Fibroblast of the aortic adventitia (primary cell): Measurements from ENCODE around the gene KCTD15. TPM values are rescaled to one million over a fixed set of nuclear protein-coding genes. Genes with fewer than 3 reads are reported as not detected.

Source experiments
- DNase-seq: peaks from one replicate; pipeline ENCODE4 v3.0.0-alpha.2; 2010; ENCODE audit warnings: low read depth
- H3K4me3 ChIP-seq: 2 replicates; pipeline ENCODE4 v1.5.1; 2011; ENCODE audit warnings: low read depth, mild to moderate bottlenecking, control low read depth, low read length, moderate library complexity
- total RNA-seq: library from RNA; depleted of rRNA; stranded (reverse); fragments of >200 nt; gene quantifications from 2 replicates; pipeline ENCODE4 v1.2.3, GENCODE V29; 2012; ENCODE audit warnings: low replicate concordance
- TF ChIP-seq, protein P1 (sequence below): IDR thresholded peaks from 2 replicates; pipeline ENCODE4 v1.5.1; 2011; ENCODE audit warnings: mild to moderate bottlenecking, low read length, control low read depth, inconsistent platforms; ENCODE audit not compliant: insufficient read depth

Gene KCTD15, protein sequence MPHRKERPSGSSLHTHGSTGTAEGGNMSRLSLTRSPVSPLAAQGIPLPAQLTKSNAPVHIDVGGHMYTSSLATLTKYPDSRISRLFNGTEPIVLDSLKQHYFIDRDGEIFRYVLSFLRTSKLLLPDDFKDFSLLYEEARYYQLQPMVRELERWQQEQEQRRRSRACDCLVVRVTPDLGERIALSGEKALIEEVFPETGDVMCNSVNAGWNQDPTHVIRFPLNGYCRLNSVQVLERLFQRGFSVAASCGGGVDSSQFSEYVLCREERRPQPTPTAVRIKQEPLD
- 13.3 and 28.9 TPM in 2 replicates for total RNA-seq

DNA sequence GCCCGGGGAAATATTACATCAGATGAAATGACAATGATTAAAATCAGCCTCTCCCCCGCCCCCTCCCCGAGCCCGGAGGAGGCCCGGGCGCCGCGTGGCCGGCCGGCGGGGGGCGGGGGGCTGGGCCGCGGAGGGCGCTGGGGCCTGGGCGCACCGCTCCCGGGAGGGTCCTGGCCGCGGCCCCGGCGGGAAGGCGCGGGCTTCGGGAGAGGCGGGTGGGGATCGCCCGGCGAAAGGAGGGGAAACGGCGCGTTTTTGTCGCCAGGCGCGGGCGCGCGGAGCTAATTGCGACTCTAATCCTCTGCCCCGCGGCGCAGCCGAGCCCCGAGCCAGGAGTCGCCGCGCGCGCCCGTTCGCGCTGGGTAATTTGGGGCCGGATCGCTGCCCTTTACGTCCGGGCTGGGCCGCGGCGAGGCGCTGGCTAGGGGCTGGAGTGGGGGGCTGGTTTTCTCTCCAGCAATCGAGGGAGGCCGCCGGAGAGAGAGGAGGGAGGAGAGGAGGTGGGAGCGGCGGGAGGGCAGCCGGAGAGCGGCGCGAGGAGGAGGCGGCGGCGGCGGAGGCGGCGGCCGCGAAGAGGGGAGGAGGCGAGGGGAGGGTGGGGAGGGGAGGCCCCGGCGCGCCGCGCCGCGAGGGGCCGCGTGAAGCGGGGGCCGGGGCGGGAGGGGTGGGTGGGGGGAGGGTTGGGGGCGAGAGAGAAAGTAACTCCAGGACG lies at the start of gene KCTD15:
KCTD15 (plus strand) TSS at position 707 of the 712 bp plus-strand sequence. CDS start 3,585 bp downstream, outside the sequence.
- peak within 1 kb of the TSS; percentile 75 for H3K4me3 ChIP-seq
- TF ChIP-seq, protein P1, sequence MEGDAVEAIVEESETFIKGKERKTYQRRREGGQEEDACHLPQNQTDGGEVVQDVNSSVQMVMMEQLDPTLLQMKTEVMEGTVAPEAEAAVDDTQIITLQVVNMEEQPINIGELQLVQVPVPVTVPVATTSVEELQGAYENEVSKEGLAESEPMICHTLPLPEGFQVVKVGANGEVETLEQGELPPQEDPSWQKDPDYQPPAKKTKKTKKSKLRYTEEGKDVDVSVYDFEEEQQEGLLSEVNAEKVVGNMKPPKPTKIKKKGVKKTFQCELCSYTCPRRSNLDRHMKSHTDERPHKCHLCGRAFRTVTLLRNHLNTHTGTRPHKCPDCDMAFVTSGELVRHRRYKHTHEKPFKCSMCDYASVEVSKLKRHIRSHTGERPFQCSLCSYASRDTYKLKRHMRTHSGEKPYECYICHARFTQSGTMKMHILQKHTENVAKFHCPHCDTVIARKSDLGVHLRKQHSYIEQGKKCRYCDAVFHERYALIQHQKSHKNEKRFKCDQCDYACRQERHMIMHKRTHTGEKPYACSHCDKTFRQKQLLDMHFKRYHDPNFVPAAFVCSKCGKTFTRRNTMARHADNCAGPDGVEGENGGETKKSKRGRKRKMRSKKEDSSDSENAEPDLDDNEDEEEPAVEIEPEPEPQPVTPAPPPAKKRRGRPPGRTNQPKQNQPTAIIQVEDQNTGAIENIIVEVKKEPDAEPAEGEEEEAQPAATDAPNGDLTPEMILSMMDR, result no peak
- DNase-seq, result peak; percentile 39

DNA sequence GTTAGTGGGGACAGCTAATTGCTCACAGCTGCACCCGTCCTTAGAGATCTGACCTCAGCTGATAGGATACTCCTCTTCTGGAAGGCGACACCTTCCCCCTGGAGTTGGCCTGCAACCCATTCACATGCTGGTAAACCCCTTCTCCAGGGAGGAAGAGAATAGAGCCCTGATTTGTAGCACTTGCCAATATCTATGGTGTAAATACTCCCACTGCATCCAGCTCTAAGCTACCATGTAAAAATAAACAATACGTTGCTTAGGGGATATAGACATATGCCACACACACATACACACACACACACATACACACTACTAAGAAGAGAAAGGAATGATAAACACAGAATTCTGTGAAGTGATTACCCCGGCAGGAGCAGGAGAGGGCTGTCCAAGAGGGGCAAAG lies 49.4 kb upstream of the KCTD15 start:
- no peak for DNase-seq
- TF ChIP-seq, protein P1, result no peak

GRCh38 chr19:33748231-33748630 lies 48.4 kb upstream of the KCTD15 start:
- no peak overlapping the region for H3K4me3 ChIP-seq
- no peak for DNase-seq
- TF ChIP-seq, protein P1, result no peak

More for the DNA sequence above, 49.4 kb upstream of the KCTD15 start:
- no peak overlapping the region for H3K4me3 ChIP-seq

GRCh38 chr19:33749016-33749415 lies 47.7 kb upstream of the KCTD15 start:
- H3K4me3 ChIP-seq, result no peak overlapping the region
- DNase-seq, result no peak
- TF ChIP-seq, protein P1, result no peak

- no peak for DNase-seq
- TF ChIP-seq, protein P1, result no peak
- H3K4me3 ChIP-seq, result no peak overlapping the region
These were observed 47.0 kb upstream of the KCTD15 start for GRCh38 chr19:33749619-33750175.

DNA sequence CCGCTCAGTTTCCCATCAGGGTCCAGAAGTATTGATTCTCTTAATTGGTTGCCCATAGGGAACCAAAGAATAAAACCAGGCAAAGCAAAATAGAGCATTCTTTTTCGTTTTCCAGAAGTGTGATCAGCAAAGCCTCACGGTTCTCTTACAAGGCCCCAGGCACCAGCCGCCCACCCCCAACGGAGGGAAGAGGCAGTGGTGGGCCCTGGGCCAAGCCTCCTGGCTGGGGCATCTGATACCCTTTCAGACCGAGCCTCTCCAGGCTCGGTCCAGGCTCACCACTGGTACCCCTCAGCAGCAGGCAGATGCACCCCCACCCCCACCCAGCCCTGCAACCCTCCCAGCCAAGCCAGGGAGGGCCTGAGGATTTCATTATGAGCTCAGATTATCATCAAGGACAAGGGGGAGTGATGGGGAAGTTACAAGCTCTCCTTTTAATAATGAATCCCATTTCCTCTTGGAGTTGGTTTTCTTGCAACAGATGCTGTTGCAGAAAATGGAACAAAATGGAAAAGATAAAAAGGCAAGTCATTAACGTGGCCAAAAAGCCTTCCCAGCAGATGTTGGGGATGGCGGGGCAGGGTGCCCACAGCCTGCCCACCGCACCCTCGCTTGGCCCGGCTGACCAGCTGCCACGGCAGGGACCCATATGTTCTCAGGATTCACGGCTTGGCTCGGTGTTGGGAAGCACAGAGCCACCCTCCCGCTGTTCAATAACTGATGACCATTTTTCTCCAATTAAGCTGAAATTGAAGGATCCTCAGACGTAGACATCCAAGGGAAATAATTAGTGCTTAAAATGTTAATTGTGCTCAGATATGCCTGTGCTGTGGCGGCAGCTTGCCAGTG lies 45.9 kb upstream of the KCTD15 start:
- DNase-seq, result no peak
- no peak overlapping the region for H3K4me3 ChIP-seq
- TF ChIP-seq, protein P1, result no peak
